Ovary (tissue), 3 donors: Measurements from ENCODE around the gene UBE2G1.

Source experiments
- CTCF ChIP-seq, 3 donors: fragments of 450-650 bp in 2 of 3; fragments of 200-600 bp in 1 of 3; IDR thresholded peaks; one replicate each; pipeline versions ENCODE4 v1.5.1 to v1.8.0; 2016 to 2022; ENCODE audit warnings: antibody characterized with exemption in 3 of 3, mild to moderate bottlenecking in 1 of 3
- EP300 ChIP-seq: sonication (generic); formaldehyde crosslinking; IDR thresholded peaks from one replicate; pipeline ENCODE4 v1.6.1; 2017; ENCODE audit warnings: antibody characterized with exemption
- POLR2A ChIP-seq: fragments of 450-650 bp; IDR thresholded peaks from one replicate; pipeline ENCODE4 v1.6.1; 2017; ENCODE audit warnings: antibody characterized with exemption, mild to moderate bottlenecking, moderate library complexity
- donor health status: DM: no; HTN: no; CAD: no.

- TF ChIP-seq POLR2A (no peak), CTCF (IDR thresholded peaks at IDR 0.05) (no peak), EP300 (no peak)
These were observed 33.4 kb downstream of the UBE2G1 start for GRCh38 chr17:4333041-4333440.
